GM13976 (cell line): ENCODE measurements around the gene TMEM205.

ENCODE experiments used
- DNase-seq: peaks from one replicate; pipeline ENCODE4 v3.0.0; 2012; ENCODE audit warnings: low spot score
- CTCF ChIP-seq: IDR thresholded peaks from 2 replicates; pipeline ENCODE4 v1.5.1; 2012; ENCODE audit warnings: borderline replicate concordance, mild to moderate bottlenecking; ENCODE audit not compliant: insufficient read depth; ENCODE audit errors: extremely low read depth, missing control alignments, control extremely low read depth
- in situ Hi-C: fragments of 300-500 bp; cut with MboI; formaldehyde crosslinking; loops from one replicate; pipeline ENCODE4 v1.12.0; 2022; ENCODE audit warnings: low sequenced_read_pairs, mixed read lengths, inconsistent platforms; ENCODE audit not compliant: unreplicated experiment

The TMEM205 gene

GRCh38 chr19:11295180-11295579 is 50.9 kb downstream of the TMEM205 start:
- DNase-seq: no peak
- in situ Hi-C loops: no loop called here
- no peak for TF ChIP-seq CTCF

GRCh38 chr19:11293433-11294389 is 52.4 kb downstream of the TMEM205 start:
- peak; percentile 93 for DNase-seq
- in situ Hi-C loops: no loop called here
- TF ChIP-seq CTCF: peak; percentile 99
